Measurements from ENCODE around the gene DDIT3.

The DDIT3 gene

DNA sequence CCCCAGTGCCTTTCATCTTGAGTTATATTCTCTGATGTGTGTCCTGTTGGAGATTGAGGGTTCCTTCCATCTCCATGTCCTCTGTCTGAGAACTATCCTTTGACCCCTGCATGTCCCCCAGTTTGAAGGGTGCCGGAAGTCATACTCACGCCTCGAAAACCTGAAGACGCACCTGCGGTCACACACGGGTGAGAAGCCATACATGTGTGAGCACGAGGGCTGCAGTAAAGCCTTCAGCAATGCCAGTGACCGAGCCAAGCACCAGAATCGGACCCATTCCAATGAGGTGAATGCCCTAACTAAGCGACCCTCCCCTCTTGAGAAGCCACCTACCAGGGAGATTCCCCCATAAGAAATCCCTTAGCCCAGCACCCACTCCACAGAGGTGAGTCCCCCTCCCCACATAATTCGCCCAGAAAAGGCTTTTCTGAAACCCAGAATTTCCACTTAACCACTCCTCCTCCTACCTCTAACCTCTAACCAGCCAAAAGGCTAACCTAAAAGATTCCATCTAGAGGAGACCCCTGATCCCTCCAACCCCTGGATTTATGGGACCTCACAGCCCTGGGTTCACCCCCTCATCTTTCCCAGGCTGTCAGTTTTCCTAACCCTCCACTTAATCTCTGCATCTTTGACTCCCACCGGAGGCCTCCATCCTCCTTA, 53.0 kb downstream of the DDIT3 start:
- WGBS, 2 experiments, result 92 to 93% methylated on average over 12 of the region's 12 CpGs
- no peaks in the 10 kb centered on the region for H3K9me3 ChIP-seq (ENCODE audit: control insufficient read depth, low read length)
- no peak overlapping the region for H3K27ac ChIP-seq (ENCODE audit: insufficient read depth, low read depth, low read length, poor library complexity, severe bottlenecking)
- H3K4me1 ChIP-seq (ENCODE audit: control insufficient read depth, insufficient read depth, low read length), result no peaks in the 10 kb centered on the region
- H3K4me3 ChIP-seq (ENCODE audit: insufficient read depth, low read depth, low read length), result no peak overlapping the region
- peaks cover 6% of the 10 kb centered on the region for H3K27me3 ChIP-seq (ENCODE audit: control insufficient read depth, insufficient read depth, low read length, poor library complexity, severe bottlenecking)
- no peaks in the 10 kb centered on the region for H3K36me3 ChIP-seq (ENCODE audit: control insufficient read depth, insufficient read depth, low read length)

Data from ectodermal cell (in vitro differentiated cells).